IPS DF 6.9 (cell line): ENCODE results near the gene PIH1D1.
"Not testable (repeated sequence)": the region's sequence is repeated elsewhere in the genome, so short reads cannot be mapped to it uniquely, and the experiment has no call there.

ENCODE experiments used
- DNase-seq: peaks from one replicate; pipeline ENCODE4 v3.0.0-alpha.2; 2013; ENCODE audit warnings: low read depth, low spot score
- H3K27ac ChIP-seq: one replicate; pipeline ENCODE4 v1.5.1; 2013; ENCODE audit warnings: low read length, control low read depth
- H3K27me3 ChIP-seq: 2 replicates; pipeline ENCODE4 v1.6.1; 2013; ENCODE audit warnings: mild to moderate bottlenecking, low read length; ENCODE audit not compliant: control insufficient read depth, insufficient read depth
- H3K36me3 ChIP-seq: 2 replicates; pipeline ENCODE4 v1.6.1; 2013; ENCODE audit warnings: low read length; ENCODE audit not compliant: control insufficient read depth, insufficient read depth
- H3K4me1 ChIP-seq: 2 replicates; pipeline ENCODE4 v1.6.1; 2013; ENCODE audit warnings: low read length; ENCODE audit not compliant: control insufficient read depth, insufficient read depth
- H3K4me3 ChIP-seq: 2 replicates; pipeline ENCODE4 v1.5.1; 2013; ENCODE audit warnings: mild to moderate bottlenecking, low read length
- H3K9me3 ChIP-seq: 2 replicates; pipeline ENCODE4 v1.6.1; 2013; ENCODE audit warnings: low read length, inconsistent platforms; ENCODE audit not compliant: control insufficient read depth, insufficient read depth
- WGBS: extraction: QIAGEN DNeasy Blood & Tissue Kit; methylation state at CpG from one replicate; pipeline ENCODE4 v1.1.7; 2013; ENCODE audit warnings: mixed read lengths, missing lambda C conversion rate; ENCODE audit not compliant: insufficient read length, insufficient coverage; 5-methylcytosine and 5-hydroxymethylcytosine counted together

The PIH1D1 gene

GRCh38 chr19:49453013-49453756 lies 1.6 kb upstream of the PIH1D1 start, which contains the start of gene ALDH16A1:
Gene ALDH16A1 (plus strand): TSS chr19:49453225. CDS start chr19:49453332, 107 bp downstream.
- no peaks in the 10 kb centered on the region for H3K4me1 ChIP-seq
- H3K9me3 ChIP-seq, result no peaks in the 10 kb centered on the region
- H3K27me3 ChIP-seq, result no peaks in the 10 kb centered on the region
- peak within 1 kb of the TSS; percentile 54 for H3K4me3 ChIP-seq
- H3K27ac ChIP-seq, result no peak within 1 kb of the TSS
- H3K36me3 ChIP-seq, result peaks cover 4% of the 10 kb centered on the region; the same call in 1 of the 2 replicates
- WGBS, result no CpG with 5 or more reads among the region's 66 CpGs
- DNase-seq, result peak; percentile 94

DNA sequence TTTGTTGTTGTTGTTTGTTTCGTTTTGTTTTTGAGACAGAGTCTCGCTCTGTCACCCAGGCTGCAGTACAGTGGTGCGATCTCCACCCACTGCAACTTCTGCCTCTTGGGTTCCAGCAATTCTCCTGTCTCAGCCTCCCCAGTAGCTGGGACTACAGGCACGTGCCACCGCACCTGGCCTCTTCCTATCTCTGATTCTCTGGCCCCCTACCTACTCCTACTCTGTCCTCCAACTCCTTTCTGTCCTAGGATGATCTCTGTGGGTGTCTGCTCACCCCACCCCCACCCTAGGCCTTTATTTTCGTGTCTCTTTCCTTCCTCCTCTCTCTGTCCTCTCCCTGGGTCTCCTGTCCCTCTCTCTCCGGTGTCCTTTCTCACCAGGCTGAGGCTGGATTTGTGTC lies 1.2 kb downstream of the PIH1D1 start:
- Histone ChIP-seq H3K27me3 (no peaks in the 10 kb centered on the region), H3K9me3 (no peaks in the 10 kb centered on the region), H3K36me3 (peaks cover 12% of the 10 kb centered on the region), H3K27ac (no peak overlapping the region), H3K4me1 (no peaks in the 10 kb centered on the region), H3K4me3 (no peak overlapping the region)
- DNase-seq, result no peak
- no CpG with 5 or more reads among the region's 7 CpGs for WGBS

- no peak for DNase-seq
- Histone ChIP-seq H3K9me3 (no peaks in the 10 kb centered on the region), H3K27ac (no peak overlapping the region), H3K4me1 (no peaks in the 10 kb centered on the region; the same call in 1 of the 2 replicates), H3K4me3 (no peak overlapping the region), H3K36me3 (peaks cover 12% of the 10 kb centered on the region), H3K27me3 (no peaks in the 10 kb centered on the region)
- no CpG with 5 or more reads among the region's 6 CpGs for WGBS
Observed at GRCh38 chr19:49448432-49448786, 3.2 kb downstream of the PIH1D1 start.

DNA sequence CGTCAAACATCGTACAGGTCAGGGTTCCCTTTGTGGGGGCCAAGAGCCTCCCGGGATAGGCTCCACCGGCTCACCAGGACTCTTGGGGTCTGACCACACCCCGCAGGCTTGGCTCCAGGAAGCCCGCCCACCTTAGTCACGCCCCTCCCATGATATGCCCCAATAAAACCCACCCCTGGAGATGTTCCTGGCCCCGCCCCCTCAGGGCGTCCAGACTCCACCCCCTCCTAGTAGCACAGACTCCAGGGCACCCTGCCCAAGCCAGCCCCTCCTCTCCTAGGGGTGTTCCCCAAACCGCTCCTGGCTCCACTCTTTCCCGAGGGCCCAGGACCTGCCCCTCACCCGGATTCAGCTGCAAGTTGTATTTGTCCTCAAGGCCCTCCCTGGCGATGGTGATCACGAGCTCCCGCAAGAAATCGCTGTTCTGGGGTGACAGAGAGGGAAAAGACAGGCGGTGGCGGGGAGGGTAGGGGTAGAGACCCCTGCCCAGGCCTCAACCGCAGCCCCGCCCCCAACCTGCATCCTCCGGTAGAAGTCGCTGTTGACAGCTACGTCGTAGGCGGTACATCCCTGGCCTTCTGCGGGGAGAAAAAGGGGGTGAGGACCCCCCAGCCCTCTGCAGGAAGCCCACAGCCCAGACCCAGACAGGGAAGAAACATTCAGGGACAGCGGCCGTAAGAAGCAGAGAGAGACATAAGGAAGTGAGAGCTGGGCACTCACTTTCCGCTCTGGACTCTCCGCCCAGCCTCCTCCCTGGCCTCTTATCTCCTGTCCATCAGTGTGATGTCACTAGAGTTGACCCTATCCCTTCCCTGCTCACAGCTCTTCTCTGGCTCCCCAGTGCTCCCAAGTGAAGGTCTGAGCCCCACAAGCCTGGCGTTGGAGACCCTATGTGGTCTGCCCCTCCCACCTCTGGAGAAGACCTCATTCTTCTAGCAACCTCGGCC lies 3.9 kb downstream of the PIH1D1 start:
- no peak for DNase-seq
- H3K27me3 ChIP-seq, result no peaks in the 10 kb centered on the region
- H3K9me3 ChIP-seq, result no peaks in the 10 kb centered on the region
- H3K4me1 ChIP-seq, result no peaks in the 10 kb centered on the region; the same call in 1 of the 2 replicates
- H3K27ac ChIP-seq, result no peak overlapping the region
- no CpG with 5 or more reads among the region's 32 CpGs for WGBS
- peaks cover 12% of the 10 kb centered on the region for H3K36me3 ChIP-seq
- H3K4me3 ChIP-seq, result no peak overlapping the region

- Histone ChIP-seq H3K4me1 (no peaks in the 10 kb centered on the region; the same call in 1 of the 2 replicates), H3K4me3 (no peak overlapping the region), H3K9me3 (no peaks in the 10 kb centered on the region), H3K27ac (no peak overlapping the region), H3K27me3 (no peaks in the 10 kb centered on the region), H3K36me3 (peaks cover 12% of the 10 kb centered on the region)
- WGBS, result no CpG with 5 or more reads among the region's 3 CpGs
- no peak for DNase-seq
Observed at GRCh38 chr19:49445997-49446396, 5.6 kb downstream of the PIH1D1 start.

GRCh38 chr19:49444100-49444700 lies 7.4 kb downstream of the PIH1D1 start:
- not testable (repeated sequence) for H3K4me3 ChIP-seq, H3K9me3 ChIP-seq, DNase-seq, H3K27me3 ChIP-seq, H3K27ac ChIP-seq, H3K4me1 ChIP-seq
- H3K36me3 ChIP-seq, result peaks cover 10% of the 10 kb centered on the region
- no CpG with 5 or more reads among the region's 5 CpGs for WGBS

DNA sequence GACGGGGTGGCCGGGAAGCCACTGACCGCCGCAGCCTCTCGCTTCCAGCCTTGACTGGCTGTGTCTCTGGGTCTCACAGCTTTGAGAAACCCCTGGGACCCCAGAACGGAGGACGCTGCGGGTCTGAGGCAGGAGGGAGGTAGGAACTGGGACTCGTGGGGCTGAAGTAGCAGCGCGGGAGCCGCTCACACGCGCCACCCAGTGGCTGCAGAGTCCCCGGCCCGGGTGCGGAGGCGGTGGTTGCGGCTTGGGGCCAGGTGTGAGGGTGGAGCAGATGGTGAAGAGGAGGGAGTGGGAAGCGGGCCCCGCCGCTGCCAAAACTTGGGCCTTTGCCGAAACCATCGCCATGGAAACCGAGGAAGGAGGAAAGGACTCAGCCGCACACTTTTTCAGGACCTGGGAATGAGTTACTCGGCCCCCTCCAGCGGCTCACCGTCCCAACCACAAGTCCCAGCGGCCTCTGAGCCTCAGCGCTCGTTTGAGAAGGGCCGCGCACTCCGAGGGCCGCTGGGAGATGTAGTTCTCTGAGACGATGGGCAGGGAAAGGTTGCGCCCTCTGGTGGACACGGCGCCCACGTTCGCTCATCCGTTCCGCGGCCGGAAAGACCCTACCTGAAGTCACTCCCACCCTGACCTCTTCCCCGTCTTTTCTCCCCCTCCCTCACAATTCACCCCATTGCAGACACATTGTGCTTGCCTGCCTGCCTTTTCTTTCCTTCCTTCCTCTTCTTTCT lies 8.1 kb downstream of the PIH1D1 start:
- peak; percentile 96 for DNase-seq
- Histone ChIP-seq H3K36me3 (peaks cover 7% of the 10 kb centered on the region), H3K4me1 (no peaks in the 10 kb centered on the region; the same call in 1 of the 2 replicates), H3K27me3 (peaks cover 13% of the 10 kb centered on the region; the same call in 1 of the 2 replicates), H3K27ac (no peak overlapping the region), H3K9me3 (no peaks in the 10 kb centered on the region), H3K4me3 (peak overlapping the region; percentile 51; the same call in 1 of the 2 replicates)
- WGBS, result no CpG with 5 or more reads among the region's 47 CpGs

DNA sequence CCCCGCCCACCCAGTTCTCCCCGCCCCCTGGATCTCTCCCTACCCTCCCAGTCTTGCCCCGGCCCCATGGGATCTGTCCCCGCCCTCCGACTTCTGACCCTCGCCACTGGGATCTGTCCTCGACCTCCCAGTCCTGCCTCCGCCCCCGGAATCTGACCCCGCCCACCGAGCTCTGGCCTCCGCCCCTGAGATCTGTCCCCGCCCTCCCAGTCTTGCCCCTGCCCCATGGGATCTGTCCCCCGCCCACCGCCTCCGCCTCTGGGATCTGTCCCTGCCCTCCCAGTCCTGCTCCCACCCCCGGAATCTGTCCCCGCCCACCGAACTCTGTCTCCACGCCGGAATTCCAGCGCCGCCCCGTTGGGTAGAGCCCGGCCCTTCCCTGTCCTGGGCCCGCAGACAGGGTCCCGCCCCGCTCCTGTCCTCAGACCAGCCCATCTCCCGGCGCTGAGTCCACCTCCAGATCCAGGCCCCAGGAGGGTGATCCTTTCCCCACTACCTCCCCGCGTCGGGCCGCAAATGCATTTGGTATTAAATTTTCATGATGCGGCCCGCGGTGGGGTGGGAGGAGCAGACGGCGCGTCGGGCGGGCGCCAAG lies 8.7 kb downstream of the PIH1D1 start:
- Histone ChIP-seq H3K4me1 (no peaks in the 10 kb centered on the region; the same call in 1 of the 2 replicates), H3K36me3 (peaks cover 7% of the 10 kb centered on the region), H3K4me3 (peak overlapping the region; percentile 51; the same call in 1 of the 2 replicates), H3K27ac (no peak overlapping the region), H3K9me3 (no peaks in the 10 kb centered on the region), H3K27me3 (peaks cover 19% of the 10 kb centered on the region; the same call in 1 of the 2 replicates)
- peak; percentile 91 for DNase-seq
- no CpG with 5 or more reads among the region's 43 CpGs for WGBS

GRCh38 chr19:49442354-49442753 lies 9.3 kb downstream of the PIH1D1 start:
- Histone ChIP-seq H3K27me3 (peaks cover 21% of the 10 kb centered on the region; the same call in 1 of the 2 replicates), H3K27ac (no peak overlapping the region), H3K36me3 (peaks cover 7% of the 10 kb centered on the region), H3K4me1 (no peaks in the 10 kb centered on the region; the same call in 1 of the 2 replicates), H3K9me3 (no peaks in the 10 kb centered on the region), H3K4me3 (peak overlapping the region; percentile 23; the same call in 1 of the 2 replicates)
- WGBS, result no CpG with 5 or more reads among the region's 11 CpGs
- no peak for DNase-seq
